Hematopoietic multipotent progenitor cell treated with erythropoietin and hydrocortisone succinate and interleukin-3 and kit ligand, for 6 days (in vitro differentiated cells): ENCODE measurements around the gene PTOV1.

ENCODE experiments used
- DNase-seq: peaks from one replicate; pipeline ENCODE4 v3.0.0-alpha.2; 2015

The PTOV1 gene

DNA sequence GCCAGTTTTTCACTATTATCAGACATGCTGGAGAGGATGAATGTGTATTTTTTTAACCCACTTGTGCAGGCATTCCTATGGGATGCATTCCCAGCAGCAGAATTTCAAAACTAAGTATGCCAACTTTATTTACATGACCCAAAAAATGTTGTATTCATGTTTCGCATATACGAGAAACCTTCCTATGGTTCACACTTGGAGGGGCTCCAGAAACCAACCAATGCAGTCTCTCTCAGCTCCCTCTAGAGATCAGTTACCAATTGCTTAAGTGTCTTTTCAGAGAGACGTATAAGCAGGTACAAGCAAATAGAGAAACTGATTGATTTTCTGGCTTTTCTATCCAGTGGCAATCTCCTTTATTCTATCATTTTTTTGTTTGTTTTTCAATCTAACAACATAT lies 5.5 kb upstream of the PTOV1 start:
- DNase-seq = no peak

DNA sequence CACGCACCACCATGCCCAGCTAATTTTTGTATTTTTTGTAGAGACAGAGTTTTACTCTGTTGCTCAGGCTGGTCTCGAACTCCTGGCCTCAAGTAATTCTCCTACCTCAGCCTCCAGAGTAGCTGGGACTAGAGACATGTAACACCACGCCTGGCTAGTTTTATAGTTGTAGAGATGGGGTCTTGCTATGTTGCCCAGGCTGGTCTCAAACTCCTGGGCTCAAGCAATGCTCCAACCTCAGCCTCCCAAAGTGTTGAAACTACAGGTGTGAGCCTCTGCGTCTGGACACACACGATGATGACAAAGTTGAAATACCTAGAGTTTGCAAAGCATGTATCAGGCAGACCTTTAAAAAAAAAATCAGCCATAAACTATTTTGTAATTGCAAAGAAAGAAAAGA lies 4.6 kb upstream of the PTOV1 start:
- no peak for DNase-seq

DNA sequence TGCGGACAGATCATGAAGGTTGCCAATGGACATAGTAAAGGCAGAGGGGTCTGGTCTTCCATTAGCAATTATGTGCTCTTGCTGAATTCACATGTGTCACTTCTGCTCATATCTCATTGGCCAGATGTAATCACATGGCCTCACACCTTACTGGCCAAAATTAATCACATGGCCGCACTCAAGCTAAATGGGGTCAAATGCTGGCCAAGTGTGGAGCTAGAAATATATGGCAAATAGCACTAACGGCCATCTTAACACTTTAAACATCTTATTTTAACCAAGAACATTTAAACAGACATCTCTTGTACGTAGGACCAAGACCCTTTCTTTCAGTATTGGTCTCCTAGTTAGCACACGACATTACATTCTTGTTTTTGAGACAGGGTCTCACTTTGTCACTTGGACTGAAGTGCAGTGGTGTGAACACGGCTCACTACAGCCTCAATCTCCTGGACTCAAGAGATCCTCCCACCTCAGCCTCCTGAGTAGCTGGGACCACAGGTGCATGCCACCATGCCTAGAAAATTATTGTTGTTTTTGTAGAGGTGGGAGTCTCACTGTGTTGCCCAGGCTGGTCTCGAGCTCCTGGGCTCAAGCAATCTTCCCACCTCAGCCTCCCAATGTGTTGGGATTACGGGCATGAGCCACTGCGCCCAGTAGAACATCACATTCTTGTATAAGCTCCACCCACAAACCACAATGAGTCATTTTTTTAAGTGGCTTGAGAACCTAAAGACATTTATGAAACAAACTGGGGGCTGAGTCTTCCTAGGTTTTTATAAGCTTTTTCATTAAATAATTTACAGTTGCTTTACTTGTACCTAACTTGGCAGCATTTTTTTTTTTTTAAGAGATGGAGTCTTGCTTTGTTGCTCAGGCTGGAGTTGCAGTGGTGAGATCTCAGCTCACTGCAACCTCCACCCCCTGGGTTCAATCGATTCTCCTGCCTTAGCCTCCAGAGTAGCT lies 2.9 kb upstream of the PTOV1 start:
- peak; percentile 92 for DNase-seq

DNA sequence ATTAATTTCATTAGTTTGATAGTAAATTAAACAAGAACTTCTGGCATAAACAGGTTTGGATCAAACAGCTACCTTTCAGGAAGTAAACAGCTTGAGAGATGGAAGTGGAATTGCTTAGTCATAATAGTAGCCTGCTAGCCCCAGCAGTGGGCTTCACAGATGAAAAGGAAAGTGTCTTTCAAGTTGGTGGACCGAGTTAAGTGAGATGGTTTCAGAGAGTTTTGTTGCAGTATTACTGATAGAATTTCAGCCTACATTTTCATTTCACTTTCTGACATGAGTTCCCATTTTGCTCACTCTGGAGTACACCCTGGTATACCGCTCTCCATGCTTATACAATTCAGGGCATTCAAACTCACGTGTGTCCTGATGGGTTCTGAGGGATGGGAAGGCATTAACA lies 2.0 kb upstream of the PTOV1 start:
- DNase-seq = no peak

DNA sequence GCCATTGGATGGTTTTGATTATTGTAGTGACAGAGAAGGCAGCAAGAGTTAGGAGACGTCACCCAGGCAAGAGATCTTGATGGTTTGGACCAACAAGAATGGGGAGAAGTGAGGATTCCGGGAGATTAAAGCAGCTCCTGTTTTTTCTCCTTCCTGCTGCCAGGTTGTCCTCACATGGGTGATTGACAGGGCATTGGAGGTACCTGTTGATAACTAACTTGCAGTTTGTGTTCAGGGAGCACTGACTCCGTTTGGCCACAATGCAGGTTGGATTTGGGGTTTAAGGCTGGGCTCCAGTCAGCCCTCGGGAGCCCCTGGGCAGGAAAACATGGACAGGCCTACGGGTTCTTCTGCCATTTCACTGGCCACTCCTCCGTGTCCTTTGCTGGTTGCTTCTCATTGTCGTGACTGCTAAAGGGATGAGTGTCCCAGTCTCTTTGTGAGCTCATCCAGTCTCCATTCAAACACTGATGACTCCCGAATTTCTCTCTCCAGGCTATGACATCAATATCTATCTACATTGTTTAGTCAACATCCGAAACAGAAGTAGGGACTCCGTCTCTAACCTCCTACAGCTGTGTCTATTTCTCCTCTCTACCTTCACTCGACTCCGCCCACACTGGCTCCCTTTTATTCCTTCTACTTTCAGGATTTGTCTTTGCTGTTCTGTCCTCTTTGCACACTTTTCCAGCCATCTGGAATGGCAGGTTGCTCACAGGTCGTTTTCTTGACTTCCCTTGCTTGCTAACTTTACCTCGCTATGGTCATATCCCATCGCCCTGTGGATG lies 1.3 kb upstream of the PTOV1 start:
- no peak for DNase-seq

DNA sequence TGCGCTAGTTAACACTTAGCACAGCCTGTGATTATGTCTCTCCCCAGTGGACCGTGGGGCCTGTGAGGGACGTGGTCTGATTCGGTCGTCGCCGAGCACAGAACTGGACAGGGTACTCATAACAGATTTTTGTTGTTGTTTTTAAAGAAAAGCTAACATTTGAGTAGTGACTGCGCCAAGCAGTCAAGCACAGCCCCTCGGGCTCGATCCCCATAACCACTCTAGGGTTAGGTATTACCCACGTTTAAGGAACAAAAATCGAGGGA lies 805 bp upstream of the PTOV1 start:
- no peak for DNase-seq

DNA sequence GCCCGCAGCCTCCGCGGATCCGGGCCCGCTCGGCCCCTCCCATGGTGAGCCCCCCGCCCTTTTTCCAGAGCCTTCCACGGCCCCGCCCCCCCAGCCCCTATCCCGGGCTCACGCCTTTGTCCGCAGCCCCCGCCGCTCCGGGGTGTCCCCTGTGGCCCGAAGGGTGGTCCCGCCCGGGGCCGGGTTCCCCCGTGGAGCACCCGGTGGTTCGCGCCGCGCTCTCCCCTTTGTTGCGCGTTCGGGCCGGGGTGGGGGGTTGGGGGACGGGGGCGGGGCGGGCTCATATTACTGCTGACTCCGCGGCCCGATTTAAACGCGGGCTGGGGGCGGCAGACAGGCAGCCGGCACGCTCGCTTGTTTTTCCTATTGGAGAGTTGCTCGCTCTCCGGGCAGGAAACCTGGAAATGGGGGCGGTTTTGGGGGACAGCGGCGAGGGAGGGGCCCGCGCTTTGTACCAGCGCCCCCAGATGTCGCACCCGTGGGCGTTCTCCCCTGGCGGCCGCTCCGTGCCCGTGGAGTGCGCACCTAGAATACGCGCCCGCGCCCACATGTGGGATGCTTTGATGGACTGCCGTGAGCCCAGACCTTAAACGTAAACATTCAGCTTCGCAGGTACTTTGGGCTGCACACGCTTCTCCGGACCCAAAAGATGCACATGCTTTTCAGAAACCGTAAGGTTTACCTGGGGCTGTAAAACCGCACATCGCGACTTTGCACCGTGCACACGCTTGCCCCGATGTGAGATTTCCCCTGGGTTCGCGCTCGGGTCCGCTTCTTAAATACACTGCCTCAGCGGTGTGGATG lies 699 bp downstream of the PTOV1 start:
- DNase-seq = no peak

DNA sequence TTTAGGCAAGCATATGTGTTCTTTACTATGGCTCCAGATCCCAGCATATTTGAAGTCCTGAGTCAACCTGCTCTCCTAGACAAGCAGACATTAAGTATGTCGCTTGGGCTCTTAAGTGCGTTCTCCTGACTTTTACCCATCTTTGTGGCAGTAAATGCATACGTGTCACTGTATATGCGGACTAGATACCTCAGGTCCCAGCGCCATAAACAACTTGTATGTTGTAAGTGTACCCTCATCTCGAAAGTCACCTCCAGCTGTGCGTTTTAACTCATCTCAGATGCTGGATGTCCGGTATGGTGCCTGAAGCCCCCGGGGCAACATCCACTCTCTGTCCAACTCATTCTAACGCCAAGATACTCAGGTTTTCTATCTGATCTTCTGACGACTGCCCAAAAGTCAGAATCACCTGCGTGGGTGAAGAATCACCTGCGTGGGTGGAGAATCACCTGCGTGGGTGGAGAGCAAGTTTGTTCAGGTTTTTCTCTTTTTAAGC lies 1.7 kb downstream of the PTOV1 start:
- DNase-seq = no peak

DNA sequence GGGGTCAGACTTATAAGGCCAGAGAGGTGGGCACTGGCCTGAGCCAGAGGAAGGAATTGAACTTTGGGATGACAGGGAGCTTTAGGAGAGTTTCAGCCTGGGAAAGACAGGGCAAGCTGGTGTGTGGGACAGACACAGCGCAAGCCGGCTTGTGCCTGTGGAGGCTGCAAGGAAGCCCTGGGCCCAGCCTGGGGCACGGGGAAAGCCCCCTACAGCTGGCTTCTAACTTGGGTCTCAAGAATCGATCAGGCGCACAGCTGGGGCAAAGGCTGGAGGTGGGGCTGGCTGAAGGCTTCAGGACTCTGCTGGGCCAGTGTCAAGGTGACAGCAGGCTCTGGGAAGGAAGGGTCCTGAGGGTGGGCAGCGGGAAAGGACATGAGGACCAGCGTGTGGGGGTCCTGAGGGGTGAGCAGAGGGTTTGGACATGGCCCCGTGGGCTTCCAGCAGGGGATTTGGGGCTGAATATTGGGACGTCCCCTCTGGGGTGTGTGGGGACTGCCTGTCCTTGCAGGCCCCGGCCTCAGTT lies 3.0 kb downstream of the PTOV1 start:
- no peak for DNase-seq

DNA sequence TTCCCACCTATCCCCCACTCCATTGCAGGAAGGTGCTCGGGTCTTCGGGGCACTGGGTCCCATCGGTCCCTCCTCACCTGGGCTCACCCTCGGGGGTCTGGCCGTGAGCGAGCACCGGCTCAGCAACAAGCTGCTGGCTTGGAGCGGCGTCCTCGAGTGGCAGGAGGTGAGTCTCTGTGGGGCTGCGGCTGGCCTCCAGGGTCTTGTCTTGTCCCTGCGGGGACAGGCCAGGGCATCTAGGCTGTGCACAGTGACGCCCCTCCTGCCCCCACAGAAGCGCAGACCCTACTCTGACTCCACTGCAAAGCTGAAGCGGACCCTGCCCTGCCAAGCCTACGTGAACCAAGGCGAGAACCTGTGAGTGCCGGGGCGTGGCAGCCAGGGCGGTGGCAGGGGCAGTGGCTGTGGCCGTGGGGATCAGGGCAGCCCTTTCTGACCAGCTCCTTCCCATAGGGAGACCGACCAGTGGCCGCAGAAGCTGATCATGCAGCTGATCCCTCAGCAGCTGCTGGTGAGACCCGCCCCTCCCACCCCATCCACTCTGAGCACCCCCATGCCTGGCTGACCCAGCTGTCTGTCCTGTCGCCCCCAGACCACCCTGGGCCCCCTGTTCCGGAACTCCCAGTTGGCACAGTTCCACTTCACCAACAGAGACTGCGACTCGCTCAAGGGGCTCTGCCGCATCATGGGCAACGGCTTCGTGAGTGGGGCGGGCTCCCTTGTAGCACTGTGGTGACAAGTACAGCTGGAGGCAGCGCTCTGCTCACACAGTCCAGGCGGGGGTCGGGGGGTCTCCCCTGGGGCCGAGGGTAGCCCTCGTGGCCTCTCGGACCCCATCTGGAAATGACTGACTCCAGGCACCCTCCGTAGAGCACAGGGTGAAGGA lies 3.7 kb downstream of the PTOV1 start:
- DNase-seq = no peak

DNA sequence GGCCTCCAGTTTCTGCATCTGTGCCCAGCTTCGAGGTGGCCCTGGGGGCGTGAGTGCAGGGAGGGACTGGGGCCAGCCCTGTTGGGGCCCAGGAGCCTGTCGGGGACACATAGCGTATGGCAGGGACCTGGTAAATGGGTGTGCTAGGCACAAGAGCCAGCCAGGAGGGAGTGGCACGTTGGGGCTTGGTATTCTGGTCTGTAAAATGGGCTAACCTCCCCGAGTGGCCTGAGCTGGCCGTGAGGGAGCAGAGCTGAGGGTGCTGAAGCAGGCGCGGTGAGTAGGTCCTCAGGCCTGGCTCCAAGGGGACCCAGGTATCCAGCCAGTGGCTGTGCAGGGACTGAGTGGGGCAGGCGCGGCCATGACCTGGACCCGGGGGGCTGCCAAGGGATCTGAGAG lies 4.3 kb downstream of the PTOV1 start:
- DNase-seq = no peak

DNA sequence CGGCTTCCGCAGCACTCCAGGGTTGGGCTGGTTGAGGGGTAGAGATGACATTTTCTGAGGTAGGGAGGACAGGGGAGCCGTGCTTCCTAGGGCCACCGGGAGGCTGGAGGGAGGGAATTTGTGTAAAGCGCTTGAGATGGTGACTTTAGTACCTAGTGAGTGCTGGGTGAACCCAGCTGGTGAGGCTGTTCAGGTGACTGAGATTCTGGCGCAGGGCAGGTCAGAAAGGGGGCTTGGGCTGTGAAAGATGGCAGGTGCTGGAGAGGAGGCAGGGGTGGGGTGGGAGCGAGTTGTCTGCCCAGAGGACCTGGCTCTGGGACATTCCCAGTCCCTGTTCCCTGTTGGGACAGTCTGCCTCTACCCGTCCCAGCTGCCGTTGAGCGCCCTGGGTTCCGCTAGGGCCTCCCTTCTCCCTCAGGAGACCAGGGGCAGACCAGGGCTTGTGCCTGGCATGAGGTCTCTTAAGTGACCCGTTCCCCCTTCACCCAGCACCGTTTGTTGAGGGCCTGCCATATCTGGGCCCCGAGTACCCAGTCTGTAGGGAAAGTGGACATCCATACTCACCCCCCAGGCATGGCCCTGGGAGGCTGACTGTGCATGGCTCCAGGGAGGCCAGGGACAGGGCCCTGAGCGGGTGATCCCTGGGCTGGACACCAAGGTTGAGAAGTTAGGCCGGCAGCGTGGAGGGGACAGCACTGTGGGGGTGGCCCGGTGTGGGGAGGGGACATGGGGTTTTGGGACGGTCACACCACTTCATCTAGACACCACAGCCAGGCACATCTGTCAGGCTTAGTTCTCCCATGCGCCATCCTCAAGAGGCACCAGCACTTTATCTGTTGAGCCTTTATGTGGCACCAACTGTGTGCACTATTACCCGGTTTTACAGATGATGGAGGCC lies 5.0 kb downstream of the PTOV1 start:
- no peak for DNase-seq

DNA sequence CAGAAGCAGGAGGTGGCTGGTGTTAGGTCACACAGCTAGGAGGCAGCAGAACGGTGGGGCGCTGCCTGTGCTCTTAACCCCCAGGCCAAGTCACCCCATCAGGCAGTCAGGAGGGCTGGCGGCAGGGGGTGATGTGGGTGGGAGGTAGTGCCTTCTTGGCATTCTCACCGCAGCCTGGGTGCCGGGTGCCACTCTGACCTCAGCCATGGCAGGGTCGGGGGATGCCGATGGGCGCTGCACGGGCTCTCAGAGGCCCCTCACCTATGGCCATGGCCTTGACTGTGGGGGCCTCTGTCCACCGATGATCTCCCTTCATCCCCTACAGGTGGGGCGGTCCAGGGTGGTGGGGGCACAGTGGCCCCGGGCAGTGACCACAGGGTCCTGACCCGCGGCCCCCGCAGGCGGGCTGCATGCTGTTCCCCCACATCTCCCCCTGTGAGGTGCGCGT lies 5.6 kb downstream of the PTOV1 start:
- DNase-seq = no peak

DNA sequence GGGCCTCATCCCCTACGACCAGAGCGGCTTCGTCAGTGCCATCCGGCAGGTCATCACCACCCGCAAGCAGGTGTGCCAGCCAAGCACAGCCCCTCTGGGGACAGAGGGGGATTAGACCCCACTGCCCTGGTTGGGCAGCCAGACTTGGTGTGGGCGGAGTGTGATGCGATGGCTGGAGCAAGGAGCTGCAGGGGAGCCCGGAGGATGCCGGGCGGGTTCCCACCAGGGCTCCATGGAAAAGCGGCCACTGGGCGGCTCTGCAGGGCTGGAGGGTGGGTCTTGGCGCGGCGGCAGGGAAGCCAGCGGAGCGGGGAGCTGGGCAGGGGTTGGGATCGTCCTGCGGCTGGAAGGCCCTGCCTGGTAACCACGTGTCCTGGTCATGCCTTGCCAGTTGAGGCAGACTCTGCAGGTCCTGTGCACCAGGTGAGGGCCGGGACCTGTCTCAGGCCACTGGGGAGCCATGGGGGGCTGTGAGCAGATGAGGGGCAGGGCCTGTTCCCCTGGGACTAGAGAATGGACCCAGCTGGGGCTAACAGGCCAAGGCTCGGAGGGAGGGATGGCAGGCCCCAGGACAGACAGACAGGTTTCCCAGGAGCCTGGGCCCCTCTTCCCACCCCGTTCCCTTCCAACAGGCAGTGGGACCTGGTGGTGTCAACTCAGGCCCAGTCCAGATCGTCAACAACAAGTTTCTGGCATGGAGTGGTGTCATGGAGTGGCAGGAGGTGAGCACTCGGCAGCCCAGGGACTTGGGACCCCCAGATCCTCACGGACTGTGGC lies 6.3 kb downstream of the PTOV1 start:
- no peak for DNase-seq

DNA sequence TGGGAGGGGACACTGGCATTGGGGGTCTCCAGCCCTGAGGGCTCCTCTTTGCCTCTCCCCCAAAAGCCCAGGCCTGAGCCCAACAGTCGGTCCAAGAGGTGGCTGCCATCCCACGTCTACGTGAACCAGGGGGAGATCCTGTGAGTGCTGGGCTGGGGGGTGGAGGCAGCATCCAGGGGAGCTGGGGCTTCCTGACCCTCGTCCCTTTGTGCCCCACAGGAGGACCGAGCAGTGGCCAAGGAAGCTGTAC lies 6.8 kb downstream of the PTOV1 start:
- no peak for DNase-seq

DNA sequence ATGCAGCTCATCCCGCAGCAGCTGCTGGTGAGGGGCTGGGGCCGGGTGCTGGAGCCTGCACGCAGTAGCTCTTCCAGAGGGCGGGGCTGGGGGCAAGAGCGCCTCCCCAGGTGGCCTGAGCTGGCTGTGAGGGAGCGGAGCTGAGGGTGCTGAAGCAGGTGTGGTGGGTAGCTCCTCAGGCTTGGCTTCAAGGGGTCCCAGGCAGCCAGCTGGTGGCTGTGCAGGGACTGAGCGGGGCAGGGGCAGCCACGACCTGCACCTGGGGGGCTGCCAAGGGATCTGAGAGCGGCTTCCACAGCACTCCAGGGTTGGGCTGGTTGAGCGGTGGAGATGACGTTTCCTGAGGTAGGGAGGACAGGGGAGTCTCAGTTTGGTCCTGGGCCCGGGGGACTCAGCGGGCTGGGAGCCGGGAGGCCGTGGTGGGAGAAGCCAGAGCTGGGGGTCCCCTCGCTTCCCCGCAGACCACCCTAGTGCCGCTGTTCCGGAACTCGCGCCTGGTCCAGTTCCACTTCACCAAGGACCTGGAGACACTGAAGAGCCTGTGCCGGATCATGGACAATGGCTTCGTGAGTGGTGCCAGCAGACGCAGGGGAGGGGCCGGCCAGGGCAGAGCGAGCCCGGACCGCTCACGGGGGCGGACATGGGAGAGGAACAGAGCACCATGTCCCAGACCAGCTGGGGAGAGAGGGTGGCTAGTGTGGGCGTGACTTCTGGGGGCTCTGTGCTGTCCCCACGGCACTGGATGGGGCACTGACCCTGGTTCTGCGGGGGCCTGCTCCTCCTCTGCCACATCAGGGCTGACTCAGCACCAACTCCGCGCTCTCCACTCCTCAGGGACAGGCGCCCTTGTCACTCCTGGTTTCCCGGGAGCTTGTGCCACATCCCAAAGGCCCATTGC lies 7.4 kb downstream of the PTOV1 start:
- DNase-seq = no peak

DNA sequence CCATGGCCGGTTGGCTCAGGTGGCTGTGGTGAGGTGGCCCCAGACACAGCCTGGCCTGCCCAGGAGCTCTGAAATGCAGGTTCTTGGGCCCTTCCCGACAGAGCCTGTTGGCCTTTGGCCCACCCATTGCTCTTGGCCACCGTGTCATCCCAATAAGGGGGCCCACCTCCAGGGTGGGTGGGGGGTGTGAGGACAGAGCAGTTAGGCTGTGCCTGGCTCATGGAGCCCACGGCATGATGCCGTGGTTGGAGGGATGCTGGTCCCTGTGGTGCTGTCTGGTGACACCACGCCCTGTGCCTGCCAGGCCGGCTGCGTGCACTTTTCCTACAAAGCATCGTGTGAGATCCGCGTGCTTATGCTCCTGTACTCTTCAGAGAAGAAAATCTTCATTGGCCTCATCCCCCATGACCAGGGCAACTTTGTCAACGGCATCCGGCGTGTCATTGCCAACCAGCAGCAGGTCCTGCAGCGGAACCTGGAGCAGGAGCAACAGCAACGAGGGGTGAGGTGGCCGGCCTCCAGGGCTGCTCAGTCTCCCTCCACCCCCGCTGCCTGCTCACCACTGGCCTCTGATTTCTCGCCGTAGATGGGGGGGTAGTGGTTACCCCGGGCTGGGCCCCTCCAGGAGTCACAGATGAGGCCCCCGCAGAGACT lies 8.8 kb downstream of the PTOV1 start:
- DNase-seq = no peak

DNA sequence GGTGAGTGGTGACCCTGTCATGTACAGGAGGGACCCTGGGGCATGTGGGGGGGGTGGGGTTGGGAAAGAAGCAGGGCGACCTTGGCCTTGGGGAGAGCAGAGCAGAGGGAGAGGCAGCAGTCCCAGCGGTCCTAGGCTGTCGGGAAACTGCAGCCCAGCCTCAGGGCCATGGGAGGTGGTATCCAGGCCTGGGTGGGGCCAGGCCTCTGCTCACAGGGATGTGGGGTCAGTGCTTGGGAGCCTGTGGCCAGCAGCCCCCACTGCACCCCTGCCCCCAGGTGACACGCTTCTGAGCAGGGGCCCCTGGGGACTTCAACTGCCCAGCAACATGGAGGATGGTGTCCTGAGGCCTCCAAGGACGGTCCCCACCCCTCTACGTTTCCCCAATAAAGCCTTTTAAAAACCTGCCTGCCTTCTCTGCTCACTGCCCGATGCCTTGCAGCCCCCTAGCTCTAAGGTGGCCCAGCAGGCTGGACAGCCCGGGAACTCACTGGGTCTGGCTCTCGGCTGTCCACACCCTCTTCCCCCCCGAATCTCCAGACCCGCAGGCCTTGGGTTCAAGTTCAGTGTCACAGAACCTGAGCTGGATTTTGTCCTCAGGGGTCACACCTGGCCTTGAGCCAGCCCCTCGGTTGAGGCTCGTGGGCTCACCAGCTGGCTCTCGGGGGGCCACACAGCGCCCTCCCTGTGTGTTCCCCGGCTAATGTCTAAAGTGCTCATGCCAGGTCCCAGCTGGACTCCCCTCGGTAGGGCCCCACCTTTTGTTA lies 9.6 kb downstream of the PTOV1 start:
- DNase-seq = no peak
